SK-N-SH treated with all-trans-retinoic acid at 6 μM for 48 hours (cell line): ENCODE measurements around the gene KIF26A.

Experiments
- ATAC-seq: fragments of 200-7000 bp; cut with Tn5 transposase; 3 replicates; pipeline ENCODE4 v1.9.1; 2020; ENCODE audit warnings: mild to moderate bottlenecking, moderate library complexity
- ARNTL ChIP-seq: fragments of 450-650 bp; formaldehyde crosslinking; IDR thresholded peaks from 2 replicates; pipeline ENCODE4 v1.5.0; 2020; ENCODE audit warnings: low read depth, mild to moderate bottlenecking, moderate library complexity, borderline replicate concordance
- BACH2 ChIP-seq: fragments of 250-450 bp; sonication (Bioruptor Pico); IDR thresholded peaks from 2 replicates; pipeline ENCODE4 v1.9.0; 2021; ENCODE audit warnings: mild to moderate bottlenecking, borderline replicate concordance
- CREB5 ChIP-seq: fragments of 250-450 bp; sonication (Bioruptor Pico); IDR thresholded peaks from 2 replicates; pipeline ENCODE4 v1.5.1; 2020; ENCODE audit warnings: low read depth, mild to moderate bottlenecking, moderate library complexity
- CSDC2 ChIP-seq: fragments of 250-450 bp; sonication (Bioruptor Pico); IDR thresholded peaks from 2 replicates; pipeline ENCODE4 v1.5.0; 2020; ENCODE audit warnings: mild to moderate bottlenecking, moderate library complexity
- CSRNP3 ChIP-seq: fragments of 250-450 bp; sonication (Bioruptor Pico); IDR thresholded peaks from 2 replicates; pipeline ENCODE4 v1.5.1; 2021; ENCODE audit warnings: mild to moderate bottlenecking, moderate library complexity
- ISL1 ChIP-seq: fragments of 250-450 bp; sonication (Bioruptor Pico); IDR thresholded peaks from 2 replicates; pipeline ENCODE4 v2.1.2; 2022; ENCODE audit warnings: mild to moderate bottlenecking, moderate library complexity
- OSR1 ChIP-seq: fragments of 250-450 bp; sonication (Bioruptor Pico); IDR thresholded peaks from 2 replicates; pipeline ENCODE4 v1.8.0; 2022; ENCODE audit warnings: moderate library complexity, mild to moderate bottlenecking, inconsistent platforms
- PPARA ChIP-seq: fragments of 250-450 bp; sonication (Bioruptor Pico); IDR thresholded peaks from 2 replicates; pipeline ENCODE4 v1.5.0; 2020; ENCODE audit warnings: mild to moderate bottlenecking, borderline replicate concordance
- ZNF70 ChIP-seq: fragments of 450-650 bp; formaldehyde crosslinking; IDR thresholded peaks from 2 replicates; pipeline ENCODE4 v1.5.0; 2020; ENCODE audit warnings: mild to moderate bottlenecking, moderate library complexity
- TF ChIP-seq, protein P1 (sequence below): fragments of 250-450 bp; sonication (Bioruptor Pico); IDR thresholded peaks from 2 replicates; pipeline ENCODE4 v1.5.0; 2020; ENCODE audit warnings: mild to moderate bottlenecking, moderate library complexity
- TF ChIP-seq, protein P2 (sequence below): fragments of 250-450 bp; sonication (Bioruptor Pico); IDR thresholded peaks from 2 replicates; pipeline ENCODE4 v1.8.0; 2020; ENCODE audit warnings: mild to moderate bottlenecking, moderate library complexity, borderline replicate concordance
- TF ChIP-seq, protein P3 (sequence below): fragments of 250-450 bp; sonication (Bioruptor Pico); IDR thresholded peaks from 2 replicates; pipeline ENCODE4 v1.8.0; 2021; ENCODE audit warnings: low read depth, mild to moderate bottlenecking, moderate library complexity, borderline replicate concordance

KIF26A gene

DNA sequence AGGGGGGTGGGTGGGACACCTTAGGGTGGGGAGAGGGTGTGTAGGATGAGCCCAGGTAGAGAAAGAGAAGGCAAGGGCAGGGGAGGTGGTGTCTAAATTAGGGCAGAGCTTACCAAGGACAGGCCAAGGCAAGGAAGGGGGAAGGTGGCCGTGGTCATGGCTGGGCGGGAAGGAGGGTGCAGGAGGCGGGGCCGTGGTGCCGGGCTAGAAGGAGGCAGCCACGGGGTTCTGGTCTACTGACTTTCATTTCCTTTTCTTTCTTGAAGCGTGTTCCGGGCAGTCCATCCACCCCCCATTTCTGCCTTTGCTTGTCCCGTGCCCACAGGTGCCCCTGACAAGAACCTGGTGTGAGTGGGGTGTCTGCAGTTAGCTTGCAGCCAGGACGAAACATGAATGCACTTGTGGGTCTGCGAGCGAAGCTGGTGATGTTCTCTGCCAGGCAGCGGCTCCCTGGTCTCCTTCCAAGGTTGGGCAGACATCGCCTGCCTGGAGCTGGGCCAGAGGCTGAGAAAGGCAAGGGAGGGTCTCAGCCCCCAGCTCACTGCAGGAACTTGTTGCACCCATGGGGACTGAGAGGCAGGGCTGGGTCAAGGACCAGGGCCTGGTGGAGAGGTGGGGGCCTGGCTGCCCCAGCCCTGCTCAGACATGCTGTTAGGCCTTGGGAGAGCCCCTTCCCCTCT is 58.2 kb downstream of the KIF26A start:
- ATAC-seq = no peak
- TF ChIP-seq ISL1 (CRISPR knock-in tag) (no peak), ARNTL (CRISPR knock-in tag) (no peak), PPARA (CRISPR knock-in tag) (no peak), CSRNP3 (no peak), OSR1 (CRISPR knock-in tag) (no peak), CSDC2 (no peak), BACH2 (no peak)
- TF ChIP-seq, protein P1, sequence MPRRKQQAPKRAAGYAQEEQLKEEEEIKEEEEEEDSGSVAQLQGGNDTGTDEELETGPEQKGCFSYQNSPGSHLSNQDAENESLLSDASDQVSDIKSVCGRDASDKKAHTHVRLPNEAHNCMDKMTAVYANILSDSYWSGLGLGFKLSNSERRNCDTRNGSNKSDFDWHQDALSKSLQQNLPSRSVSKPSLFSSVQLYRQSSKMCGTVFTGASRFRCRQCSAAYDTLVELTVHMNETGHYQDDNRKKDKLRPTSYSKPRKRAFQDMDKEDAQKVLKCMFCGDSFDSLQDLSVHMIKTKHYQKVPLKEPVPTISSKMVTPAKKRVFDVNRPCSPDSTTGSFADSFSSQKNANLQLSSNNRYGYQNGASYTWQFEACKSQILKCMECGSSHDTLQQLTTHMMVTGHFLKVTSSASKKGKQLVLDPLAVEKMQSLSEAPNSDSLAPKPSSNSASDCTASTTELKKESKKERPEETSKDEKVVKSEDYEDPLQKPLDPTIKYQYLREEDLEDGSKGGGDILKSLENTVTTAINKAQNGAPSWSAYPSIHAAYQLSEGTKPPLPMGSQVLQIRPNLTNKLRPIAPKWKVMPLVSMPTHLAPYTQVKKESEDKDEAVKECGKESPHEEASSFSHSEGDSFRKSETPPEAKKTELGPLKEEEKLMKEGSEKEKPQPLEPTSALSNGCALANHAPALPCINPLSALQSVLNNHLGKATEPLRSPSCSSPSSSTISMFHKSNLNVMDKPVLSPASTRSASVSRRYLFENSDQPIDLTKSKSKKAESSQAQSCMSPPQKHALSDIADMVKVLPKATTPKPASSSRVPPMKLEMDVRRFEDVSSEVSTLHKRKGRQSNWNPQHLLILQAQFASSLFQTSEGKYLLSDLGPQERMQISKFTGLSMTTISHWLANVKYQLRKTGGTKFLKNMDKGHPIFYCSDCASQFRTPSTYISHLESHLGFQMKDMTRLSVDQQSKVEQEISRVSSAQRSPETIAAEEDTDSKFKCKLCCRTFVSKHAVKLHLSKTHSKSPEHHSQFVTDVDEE (CRISPR knock-in tag) = no peak
- TF ChIP-seq, protein P2, sequence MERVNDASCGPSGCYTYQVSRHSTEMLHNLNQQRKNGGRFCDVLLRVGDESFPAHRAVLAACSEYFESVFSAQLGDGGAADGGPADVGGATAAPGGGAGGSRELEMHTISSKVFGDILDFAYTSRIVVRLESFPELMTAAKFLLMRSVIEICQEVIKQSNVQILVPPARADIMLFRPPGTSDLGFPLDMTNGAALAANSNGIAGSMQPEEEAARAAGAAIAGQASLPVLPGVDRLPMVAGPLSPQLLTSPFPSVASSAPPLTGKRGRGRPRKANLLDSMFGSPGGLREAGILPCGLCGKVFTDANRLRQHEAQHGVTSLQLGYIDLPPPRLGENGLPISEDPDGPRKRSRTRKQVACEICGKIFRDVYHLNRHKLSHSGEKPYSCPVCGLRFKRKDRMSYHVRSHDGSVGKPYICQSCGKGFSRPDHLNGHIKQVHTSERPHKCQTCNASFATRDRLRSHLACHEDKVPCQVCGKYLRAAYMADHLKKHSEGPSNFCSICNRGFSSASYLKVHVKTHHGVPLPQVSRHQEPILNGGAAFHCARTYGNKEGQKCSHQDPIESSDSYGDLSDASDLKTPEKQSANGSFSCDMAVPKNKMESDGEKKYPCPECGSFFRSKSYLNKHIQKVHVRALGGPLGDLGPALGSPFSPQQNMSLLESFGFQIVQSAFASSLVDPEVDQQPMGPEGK (CRISPR knock-in tag) = no peak
- TF ChIP-seq, all 23 proteins: peak for 0

DNA sequence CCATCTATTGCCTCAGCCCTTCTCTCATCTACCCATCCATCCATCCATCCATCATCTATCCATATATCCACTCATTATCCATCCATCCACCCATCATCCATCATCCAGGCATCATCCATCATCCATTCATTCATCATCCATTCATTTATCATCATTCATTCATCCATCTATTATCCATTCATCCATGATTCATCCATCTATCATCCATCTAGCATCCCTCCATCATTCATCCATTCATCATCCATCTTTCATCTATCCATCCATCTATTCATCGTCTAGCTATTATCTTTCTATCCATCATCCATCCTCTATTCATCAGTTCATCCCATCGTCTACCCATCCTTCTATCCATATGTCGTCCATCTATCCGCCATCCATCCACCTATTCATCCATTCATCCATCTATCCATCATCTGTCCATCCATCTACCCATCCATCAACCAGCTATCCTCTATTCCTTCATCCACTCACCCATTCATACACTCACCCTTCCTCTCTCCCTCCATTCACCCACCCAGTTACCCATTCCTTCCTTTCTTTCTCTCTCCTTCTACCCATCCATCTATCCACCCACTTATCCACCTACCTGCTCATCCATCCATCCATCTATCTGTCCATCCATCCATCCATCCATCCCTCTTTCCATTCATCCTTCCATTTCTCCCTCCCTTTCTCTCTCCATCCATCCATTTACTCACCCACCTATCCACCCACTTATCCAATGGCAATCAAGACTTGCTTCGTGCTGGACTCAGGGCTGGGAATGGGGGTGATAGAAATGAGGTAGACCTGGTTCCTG is 59.3 kb downstream of the KIF26A start:
- no peak for ATAC-seq
- TF ChIP-seq, protein P1 (CRISPR knock-in tag) = no peak
- TF ChIP-seq ISL1 (CRISPR knock-in tag) = no peak
- TF ChIP-seq, protein P3, sequence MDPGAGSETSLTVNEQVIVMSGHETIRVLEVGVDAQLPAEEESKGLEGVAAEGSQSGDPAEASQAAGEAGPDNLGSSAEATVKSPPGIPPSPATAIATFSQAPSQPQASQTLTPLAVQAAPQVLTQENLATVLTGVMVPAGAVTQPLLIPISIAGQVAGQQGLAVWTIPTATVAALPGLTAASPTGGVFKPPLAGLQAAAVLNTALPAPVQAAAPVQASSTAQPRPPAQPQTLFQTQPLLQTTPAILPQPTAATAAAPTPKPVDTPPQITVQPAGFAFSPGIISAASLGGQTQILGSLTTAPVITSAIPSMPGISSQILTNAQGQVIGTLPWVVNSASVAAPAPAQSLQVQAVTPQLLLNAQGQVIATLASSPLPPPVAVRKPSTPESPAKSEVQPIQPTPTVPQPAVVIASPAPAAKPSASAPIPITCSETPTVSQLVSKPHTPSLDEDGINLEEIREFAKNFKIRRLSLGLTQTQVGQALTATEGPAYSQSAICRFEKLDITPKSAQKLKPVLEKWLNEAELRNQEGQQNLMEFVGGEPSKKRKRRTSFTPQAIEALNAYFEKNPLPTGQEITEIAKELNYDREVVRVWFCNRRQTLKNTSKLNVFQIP = no peak
- no peak for TF ChIP-seq CSRNP3
- no peak for TF ChIP-seq CREB5 (CRISPR knock-in tag)
- no peak for TF ChIP-seq ZNF70 (CRISPR knock-in tag)
